Activated CD8-positive, alpha-beta memory T cell treated with anti-CD3 and anti-CD28 coated beads, Interleukin-2, amount 50 U/mL, for 1 hour (primary cell): ENCODE measurements around the gene RLBP1.

Experiments used
- DNase-seq: peaks from one replicate; pipeline ENCODE4 v3.0.0-alpha.2; 2020; ENCODE audit errors: extremely low read depth

RLBP1 gene

DNA sequence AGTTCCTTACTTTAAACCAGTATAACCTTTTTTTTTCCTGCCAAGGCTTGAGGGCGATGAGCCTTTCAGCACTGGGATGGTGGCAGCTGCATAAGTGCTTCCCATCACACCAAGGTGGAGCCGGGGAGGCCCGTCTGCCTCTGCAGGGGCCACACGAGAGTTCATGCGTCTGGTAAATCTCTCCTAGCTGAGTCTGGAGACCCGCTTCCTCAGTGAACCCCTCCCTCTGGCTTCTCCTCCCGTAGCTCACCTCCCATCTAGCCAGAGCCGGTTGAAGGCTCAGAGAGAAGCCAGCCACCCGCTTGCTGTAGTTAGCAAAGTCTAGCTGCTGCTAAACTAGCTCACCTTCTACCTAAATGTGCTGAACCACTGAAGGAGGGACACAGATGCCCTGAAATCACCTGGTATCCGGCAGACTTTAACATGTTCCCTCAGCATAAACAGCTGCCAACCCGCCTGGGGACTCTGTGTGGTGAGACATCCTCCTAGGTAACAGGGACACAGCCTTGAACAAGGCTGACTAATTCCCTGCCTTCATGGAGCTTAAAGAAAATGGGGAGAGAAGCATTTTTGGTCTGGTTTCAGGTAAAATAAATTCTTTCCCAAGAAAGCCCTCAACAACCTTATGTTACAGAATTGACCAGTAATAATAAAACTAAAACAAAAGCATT is 42.9 kb downstream of the RLBP1 start:
- no peak for DNase-seq

DNA sequence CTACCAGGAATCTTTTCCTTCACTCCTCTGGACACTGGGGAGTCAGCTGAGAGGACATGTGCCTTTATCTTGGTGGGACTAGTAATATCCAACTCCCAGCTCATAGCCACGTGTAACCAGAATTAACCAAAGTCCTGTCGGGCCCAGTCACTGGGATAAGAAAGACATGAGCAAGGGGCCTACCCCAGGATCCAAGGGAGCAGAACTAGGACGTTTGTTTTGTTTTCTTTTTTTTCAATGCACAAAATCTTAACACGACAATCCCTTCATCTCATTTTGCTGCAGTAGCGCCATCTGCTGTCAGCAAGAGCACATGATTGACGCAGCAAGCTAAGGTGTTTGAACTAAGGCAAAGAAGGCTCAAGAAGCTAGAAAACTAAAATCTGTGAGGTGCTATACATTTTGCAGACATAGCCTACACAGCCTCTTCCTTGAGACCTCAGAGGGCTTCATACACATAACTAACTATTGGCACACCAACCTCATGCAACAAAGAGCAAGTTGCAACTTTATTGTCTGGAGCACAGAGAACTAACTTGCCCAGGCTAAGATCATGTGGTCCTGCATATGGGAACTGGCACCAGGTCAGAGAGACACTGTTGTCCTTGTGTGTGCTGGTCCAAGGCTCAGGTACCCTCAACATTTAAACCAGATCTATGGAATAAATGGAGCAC is 43.6 kb downstream of the RLBP1 start:
- peak; percentile 10 for DNase-seq

DNA sequence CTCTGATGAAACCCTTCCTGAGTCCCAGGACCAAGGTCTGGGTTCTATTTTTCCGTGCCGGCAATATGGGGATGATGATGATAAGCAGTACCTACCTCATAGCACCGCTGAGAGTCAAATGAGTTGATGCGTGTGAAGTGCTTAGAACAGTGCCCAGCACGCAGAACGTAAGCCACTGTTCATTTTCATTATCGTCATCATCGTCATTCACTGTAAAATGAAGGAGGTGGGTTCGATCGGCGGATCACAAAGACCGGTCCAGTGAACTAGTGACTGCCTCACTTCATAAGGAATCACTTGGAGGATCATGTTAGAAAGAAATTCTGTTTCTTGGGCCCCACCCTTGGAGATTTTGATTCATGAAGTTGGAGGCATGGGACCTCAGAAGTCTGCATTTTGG is 44.3 kb downstream of the RLBP1 start:
- DNase-seq: no peak

DNA sequence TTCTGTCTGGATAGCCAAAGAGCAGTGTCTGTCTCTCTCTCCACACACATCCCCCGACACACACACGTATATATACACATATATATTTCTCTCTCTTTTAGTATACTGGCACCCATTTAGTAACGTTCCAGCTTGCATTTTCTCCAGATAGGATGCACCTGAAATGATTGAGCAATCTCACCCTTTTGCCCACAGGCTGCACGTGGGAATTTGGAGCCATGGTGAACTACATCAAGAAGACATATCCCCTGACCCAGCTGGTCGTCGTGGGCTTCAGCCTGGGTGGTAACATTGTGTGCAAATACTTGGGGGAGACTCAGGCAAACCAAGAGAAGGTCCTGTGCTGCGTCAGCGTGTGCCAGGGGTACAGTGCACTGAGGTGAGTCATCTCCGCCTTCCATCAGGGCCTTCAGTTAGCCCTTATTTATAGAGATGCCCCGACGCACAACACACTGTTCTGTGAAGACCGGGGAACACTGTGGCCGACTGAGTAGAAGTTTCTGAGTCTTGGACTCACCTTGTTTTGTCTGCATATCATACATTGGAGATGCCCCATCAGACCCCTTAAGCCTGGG is 45.7 kb downstream of the RLBP1 start:
- DNase-seq: no peak

DNA sequence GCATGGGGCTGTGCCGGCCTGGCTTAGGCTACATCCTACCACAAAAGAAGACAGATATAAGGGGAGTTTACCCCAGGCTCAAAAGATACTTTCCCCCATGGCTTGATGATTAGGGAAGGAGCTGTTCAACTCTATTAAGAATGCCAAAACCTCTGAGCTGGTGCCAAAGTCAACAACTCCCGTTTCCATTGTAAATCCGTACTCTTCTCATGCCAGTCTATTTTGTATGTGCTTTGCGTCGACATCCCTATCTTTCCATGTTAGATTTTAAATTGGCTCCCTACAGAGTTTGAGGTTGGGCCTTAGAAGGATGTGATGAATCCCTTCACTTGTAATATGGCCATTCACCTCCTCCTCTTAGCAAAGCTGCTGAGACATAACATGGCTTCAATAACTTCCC is 46.9 kb downstream of the RLBP1 start:
- no peak for DNase-seq

DNA sequence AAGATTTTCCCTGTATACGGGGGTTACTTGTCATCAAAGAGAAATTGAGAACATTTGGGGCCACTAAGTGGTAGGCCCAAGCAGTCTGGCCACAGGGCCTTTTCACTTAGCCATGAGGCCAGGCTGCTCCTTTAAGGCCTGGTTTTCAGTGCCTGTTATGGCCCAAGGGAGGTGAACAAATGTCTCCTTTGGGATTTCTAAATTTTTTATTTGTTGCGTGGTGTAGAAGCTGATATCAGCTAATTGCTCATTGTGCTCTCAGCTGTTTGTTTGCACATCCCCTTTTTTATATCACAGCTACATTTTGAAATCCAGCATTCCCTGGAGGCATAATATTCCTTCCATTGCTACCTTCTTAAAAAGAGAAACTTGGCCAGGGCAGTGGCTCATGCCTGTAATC is 48.5 kb downstream of the RLBP1 start:
- no peak for DNase-seq

DNA sequence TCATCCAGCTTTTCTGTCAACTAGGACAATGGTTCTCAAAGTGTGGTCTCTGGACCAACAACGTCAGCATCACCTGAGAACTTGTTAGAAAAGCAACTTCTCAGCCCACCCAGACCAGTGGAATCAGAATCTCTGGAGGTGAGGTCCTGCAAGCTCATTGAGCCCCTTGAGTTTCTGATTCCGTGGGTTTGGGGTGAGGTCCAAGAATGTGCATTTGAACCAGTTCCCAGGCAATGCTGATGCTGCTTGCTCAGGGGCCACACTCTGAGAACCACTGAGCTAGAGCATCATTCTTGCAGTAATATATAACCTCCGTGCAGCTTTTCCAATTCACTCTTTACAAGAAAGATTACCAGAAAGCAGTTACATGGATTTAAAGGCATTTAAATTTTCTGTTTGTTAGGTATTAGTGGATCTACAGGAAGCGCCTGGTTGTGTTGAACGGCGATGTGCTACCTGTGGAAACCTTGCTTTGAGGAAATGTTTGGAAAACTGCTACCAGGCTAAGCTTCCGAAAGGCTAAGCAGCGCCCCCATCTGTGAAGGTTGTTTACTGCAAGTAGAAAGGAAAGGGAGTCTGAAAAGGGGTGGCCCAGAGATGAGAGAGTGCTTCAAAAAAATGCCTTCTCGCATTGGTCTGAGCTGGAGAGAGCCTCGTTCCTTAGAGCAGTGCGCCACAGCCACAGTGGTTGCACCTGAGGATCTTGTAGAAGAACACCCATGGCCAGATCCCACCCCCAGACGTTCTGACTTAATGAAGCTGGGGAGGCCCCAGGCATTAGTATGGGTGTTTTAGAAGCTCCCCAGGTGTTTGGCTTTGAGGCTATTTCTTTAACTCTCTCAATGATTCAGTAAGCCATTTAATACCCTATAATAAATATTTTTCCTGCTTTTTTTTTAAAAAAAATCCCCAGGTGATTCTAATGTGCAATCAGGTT is 50.0 kb downstream of the RLBP1 start:
- no peak for DNase-seq

DNA sequence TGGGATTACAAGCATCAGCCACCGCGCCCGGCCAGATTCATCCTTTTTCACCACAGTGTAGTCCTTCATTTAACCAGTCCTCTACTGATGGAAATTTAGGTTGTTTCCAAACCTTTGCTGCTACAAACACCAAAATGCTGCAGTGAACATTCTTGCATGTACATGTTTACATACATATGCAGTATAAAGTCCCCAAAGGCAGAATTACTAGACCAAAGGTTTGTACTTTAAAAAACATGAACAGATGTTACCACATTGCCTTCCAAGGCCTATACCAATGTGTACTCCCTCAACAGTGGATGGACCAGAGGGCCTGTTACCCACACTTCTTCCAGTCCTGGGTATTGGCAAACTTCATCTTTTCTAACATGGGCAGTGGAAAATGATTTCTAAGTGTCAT is 51.0 kb downstream of the RLBP1 start:
- DNase-seq: no peak

DNA sequence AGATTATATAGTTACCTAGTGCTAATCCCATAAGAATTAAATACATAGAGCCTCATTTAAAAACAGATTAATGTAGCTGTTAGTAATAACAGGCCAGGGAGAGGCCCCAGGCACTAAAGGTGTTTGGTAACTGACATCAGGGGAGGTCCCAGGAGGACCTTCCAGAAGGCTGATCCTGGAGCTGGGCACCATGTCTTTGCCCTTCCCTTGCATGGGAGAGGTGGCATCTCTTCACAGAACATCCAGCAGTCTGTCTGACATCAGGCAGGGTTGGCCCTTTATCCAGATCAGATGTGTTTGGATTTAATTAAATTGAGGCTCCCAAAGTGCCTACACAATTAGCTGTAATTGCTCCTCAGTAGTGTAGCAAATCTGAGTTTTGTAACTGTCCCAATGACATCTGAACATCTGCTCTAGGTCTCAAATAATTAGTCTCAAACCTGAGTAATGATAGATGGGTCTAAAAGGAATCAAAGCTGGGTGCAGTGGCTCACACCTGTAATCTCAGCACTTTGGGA is 53.0 kb downstream of the RLBP1 start:
- no peak for DNase-seq

DNA sequence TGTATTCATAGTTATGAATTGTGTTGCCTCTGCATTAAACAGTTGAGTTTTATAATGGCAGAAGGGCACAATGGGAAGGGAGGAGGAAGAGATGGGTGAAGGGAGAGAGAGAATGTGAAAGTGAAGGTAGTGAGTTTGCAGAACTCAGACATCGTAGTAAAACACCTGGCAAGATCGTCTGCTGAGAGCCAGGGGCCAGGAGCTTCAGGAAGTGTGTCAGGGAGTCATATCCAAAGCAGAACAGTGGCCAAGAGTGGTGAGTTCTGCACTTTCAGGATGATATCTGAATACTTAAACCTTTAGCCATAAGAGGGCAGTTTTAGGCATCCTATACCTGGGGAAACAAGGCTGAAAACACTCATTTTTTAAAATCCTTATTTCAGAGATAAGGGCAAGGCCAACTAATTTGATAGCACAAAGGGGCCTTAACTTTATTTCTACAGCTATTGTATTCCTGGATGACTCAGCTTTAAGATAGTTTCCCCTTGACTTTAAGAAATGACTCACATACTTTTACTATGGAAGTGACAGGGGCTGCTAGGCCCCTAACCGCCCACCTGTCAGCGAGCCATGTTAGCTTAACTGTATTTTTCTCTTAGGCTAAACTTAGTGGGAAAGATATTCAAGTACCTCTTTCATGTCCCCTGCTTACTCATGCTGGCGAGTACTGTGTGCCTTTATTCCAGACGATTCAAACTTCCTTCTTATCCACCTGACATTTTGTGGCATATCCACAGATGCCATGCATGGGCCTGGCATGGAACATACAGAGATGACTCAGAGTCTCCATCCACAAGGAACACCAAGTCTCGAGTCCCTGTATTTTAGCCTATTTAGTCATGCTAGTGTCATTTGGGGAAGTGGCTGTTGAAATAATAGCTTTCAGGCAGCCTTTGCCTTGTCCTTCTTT is 53.9 kb downstream of the RLBP1 start:
- no peak for DNase-seq

DNA sequence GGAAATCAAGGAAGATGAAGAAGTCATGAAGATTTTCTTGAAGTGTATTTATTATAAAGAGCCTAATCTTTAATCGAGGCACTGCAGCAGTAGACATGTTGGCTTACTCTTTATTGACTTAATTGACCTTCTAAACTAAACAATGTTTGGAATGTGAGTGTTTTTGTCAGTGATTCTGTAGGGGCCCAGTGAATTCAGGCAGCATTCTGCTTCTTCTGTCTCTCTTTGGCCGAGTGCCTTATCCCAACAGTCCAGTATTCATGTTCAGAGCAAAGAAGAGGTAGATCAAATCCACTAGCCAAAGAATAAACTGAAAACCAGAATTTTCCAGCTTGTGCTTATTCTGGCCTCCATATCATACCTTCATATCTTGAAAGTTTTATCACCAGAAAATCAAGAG is 55.7 kb downstream of the RLBP1 start:
- DNase-seq: no peak

DNA sequence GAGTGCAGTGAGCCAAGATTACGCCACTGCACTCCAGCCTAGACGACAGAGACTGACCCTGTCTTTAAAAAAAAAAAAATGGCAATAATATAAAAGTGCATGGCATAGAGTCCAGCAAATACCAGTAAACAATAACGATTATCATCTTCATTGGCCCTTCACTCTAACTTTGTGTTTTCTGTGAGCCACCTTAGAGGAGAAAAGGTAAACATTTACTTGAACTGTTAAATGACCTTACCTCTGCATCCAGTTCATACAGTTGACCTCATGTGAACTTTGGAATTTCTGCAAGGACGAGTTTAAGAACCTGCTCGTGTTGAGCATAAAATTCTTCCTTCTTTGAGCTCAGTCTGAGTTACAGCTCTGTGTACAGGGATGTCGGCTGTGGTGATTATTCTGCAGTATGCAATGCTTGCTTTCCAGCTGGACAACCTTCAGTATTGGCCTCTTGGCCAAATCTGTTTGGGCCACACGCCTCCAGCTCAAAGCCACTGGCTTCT is 56.6 kb downstream of the RLBP1 start:
- no peak for DNase-seq

DNA sequence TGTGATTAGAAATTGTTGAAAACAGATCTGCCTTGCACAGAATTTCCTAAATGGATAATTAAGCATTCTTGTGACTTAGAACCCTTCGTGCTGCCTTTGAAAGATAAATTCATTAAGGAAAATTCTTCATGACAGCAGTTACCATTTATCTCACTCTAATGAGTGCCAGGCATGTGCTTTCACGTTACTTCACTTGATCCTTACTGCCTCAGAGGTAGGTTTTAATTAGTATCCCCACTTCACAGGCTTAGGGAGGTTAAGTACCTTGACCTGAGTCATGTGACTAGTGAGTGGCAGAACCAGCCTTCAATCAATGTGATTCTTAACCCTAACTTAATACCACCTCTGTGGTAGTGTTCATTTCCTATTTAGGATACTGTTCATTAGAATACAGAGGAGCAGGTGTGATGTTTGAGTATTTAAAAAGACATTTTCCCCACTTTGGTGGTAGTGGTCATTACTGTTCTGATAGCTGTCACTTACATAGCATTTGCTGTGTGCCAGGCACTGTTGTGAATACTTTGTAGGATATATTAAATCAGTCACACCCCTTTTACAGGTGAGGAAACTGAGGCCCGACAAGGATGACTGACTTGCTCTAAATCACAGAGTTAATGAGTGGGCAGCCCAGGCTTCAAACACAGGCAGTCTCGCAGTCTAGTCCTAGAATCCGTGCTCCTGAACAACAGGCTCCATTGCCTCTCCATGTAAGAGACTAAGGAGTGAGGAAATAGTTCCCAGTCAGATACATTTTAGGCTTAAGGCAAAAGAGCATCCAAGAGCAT is 57.9 kb downstream of the RLBP1 start:
- no peak for DNase-seq

DNA sequence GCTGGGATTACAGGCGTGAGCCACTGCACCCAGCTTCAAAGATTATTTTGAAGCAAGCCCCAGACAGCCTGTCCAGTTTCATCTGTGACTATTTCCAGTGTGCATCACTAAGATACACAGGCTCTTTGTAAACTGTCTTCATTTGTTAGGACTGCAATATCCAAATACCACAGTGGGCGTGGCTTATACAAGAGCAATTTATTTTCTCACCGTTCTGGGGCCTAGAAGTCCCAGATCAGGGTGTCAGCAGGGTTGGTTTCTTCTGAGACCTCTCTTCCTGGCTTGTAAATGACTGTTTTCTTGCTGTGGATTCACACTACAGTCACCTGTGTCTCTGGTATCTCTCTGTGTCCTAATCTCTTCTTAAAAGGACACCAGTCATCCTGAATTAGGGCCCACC is 59.7 kb downstream of the RLBP1 start:
- DNase-seq: no peak
